CD4-positive, alpha-beta T cell treated with Interleukin-21 for 1 hour (primary cell): Measurements from ENCODE around the gene EHD1.
"Not testable (repeated sequence)": the region's sequence is repeated elsewhere in the genome, so short reads cannot be mapped to it uniquely, and the experiment has no call there.

Source experiments
- DNase-seq: peaks from one replicate; pipeline ENCODE4 v3.0.0-alpha.2; 2020

The EHD1 gene

GRCh38 chr11:64823568-64824119 lies 54.8 kb downstream of the EHD1 start:
- no peak for DNase-seq

- no peak for DNase-seq
Observed at GRCh38 chr11:64817476-64817875, 60.9 kb downstream of the EHD1 start.

- DNase-seq: not testable (repeated sequence)
Observed at GRCh38 chr11:64815433-64815832, 63.0 kb downstream of the EHD1 start.

DNA sequence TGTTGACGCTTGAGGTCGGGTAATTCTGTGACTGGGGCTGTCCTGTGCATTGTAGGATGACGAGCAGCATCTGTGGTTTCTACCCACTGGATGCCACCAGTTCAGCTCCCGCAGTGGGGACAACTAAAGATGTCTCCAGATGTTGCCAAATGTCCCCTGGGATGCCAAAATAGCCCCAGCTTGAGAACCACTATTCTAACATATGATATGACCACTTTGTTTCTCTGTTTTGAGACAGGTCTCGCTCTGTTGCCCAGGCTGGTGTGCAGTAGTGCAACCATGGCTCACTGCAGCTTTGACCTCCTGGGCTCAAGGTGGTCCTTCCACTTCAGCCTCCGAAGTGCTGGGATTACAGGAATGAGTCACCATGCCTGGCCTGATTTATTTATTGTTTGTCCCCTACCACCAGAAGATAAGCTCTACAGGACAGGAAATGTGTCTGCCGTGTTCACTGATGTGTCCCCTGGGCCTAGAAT lies 63.7 kb downstream of the EHD1 start:
- DNase-seq: no peak

GRCh38 chr11:64813826-64814225 lies 64.6 kb downstream of the EHD1 start:
- DNase-seq: no peak

DNA sequence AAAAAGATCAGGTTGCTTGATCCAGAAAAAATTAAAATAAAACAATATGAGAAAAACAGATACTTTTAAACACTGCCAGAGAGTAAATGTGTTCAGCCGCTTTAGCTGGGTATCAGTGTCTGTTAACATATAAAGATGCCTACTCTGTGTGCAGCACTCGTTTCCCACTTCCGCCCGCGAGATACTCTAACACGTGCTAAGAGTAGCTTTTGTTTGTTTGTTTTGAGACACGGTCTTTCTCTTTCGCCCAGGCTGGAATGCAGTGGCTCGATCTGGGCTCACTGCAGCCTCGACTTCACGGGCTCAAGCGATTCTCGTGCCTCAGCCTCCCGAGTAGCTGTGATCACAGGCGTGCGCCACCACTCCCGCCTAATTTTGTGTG lies 67.5 kb downstream of the EHD1 start:
- peak; percentile 62 for DNase-seq

- DNase-seq: peak; percentile 80
Observed at GRCh38 chr11:64810271-64810890, 68.0 kb downstream of the EHD1 start, which contains the start of gene MEN1. Gene MEN1 (minus strand): TSS chr11:64810551. CDS start chr11:64810109, 442 bp downstream.

- DNase-seq: peak; percentile 24
Observed at GRCh38 chr11:64809781-64810241, 68.6 kb downstream of the EHD1 start.

DNA sequence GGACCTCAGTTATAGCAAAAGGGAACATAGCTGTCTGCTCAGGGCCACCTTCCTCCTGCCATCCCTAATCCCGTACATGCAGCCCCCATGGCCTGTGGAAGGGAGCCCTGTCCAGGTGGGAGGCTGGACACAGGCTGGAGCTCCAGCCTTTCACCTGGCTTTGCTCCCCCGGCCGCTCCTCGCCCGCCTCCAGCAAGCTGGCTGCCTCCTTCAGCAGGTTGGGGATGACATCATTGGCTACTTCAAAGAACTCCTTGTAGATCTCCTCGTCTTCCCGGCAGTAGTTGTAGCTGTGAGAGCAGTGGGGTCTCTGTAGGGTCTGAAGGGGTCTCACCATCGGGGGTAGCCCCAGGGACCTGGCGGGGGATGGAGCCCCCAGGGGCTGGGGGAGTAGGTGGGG lies 72.9 kb downstream of the EHD1 start:
- no peak for DNase-seq

GRCh38 chr11:64804346-64805210 lies 73.8 kb downstream of the EHD1 start:
- no peak for DNase-seq

GRCh38 chr11:64803846-64804345 lies 74.5 kb downstream of the EHD1 start:
- no peak for DNase-seq

DNA sequence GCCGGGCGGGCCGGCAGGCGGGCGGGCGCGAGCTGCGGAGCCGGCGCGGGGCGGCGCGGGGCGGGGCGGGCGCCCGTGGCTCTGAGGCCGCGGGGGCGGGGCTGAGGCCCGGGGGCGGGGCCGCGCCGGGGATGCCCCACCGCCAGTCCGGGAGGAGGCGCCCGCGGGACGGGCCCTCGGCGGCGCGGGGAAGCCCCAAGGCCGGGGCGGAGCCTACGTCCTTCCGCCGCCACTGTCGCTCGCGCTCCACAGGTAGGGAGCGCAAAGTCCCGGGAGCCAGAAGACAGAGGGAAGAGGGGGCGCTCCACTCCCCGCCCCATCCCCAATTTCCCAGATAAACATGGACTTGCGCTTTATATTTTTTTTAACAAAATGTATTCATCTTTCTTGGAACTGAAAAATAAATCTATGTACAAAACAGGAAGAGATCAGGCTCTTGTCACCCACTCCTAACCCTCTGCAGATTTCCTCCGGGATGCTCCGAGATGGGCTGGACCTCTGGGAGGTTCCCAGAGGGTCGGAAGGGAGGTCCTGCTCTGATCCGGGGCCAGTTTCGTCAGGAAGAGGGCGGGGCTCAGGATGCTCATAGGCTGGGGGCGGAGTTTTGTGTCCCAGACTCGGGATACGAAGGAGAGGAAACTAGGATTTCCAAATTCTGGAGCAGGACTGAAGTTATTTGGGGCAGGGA lies 75.1 kb downstream of the EHD1 start, which contains the start of gene MAP4K2:
MAP4K2 (minus strand) TSS at position 57 of the 688 bp plus-strand sequence. CDS start 65 bp downstream, outside the sequence.
- peak; percentile 90 for DNase-seq

- peak; percentile 52 for DNase-seq
Observed at GRCh38 chr11:64802370-64803157, 75.9 kb downstream of the EHD1 start.
